Ishikawa (cell line): Measurements from ENCODE around the gene MEGF6.

Experiments used
- CEBPB ChIP-seq: IDR thresholded peaks from 2 replicates; pipeline ENCODE4 v1.6.1; 2012
- EGR1 ChIP-seq: IDR thresholded peaks from 2 replicates; pipeline ENCODE4 v1.6.1; 2012
- EP300 ChIP-seq: IDR thresholded peaks from 2 replicates; pipeline ENCODE4 v1.6.1; 2012; ENCODE audit warnings: borderline replicate concordance
- NFIC ChIP-seq: IDR thresholded peaks from 2 replicates; pipeline ENCODE4 v1.6.1; 2012
- RAD21 ChIP-seq: IDR thresholded peaks from 2 replicates; pipeline ENCODE4 v1.6.1; 2012; ENCODE audit warnings: low read depth
- TAF1 ChIP-seq: IDR thresholded peaks from 2 replicates; pipeline ENCODE4 v1.6.1; 2012; ENCODE audit warnings: low read depth, mild to moderate bottlenecking
- TCF12 ChIP-seq: IDR thresholded peaks from 2 replicates; pipeline ENCODE4 v1.6.1; 2012; ENCODE audit warnings: low read depth
- YY1 ChIP-seq: IDR thresholded peaks from 2 replicates; pipeline ENCODE4 v1.6.1; 2012; ENCODE audit warnings: low read depth
- TF ChIP-seq, protein P1 (sequence below): IDR thresholded peaks from 2 replicates; pipeline ENCODE4 v1.6.1; 2012
- TF ChIP-seq, protein P2 (sequence below): IDR thresholded peaks from 2 replicates; pipeline ENCODE4 v1.6.1; 2012; ENCODE audit warnings: low read depth, mild to moderate bottlenecking

DNA sequence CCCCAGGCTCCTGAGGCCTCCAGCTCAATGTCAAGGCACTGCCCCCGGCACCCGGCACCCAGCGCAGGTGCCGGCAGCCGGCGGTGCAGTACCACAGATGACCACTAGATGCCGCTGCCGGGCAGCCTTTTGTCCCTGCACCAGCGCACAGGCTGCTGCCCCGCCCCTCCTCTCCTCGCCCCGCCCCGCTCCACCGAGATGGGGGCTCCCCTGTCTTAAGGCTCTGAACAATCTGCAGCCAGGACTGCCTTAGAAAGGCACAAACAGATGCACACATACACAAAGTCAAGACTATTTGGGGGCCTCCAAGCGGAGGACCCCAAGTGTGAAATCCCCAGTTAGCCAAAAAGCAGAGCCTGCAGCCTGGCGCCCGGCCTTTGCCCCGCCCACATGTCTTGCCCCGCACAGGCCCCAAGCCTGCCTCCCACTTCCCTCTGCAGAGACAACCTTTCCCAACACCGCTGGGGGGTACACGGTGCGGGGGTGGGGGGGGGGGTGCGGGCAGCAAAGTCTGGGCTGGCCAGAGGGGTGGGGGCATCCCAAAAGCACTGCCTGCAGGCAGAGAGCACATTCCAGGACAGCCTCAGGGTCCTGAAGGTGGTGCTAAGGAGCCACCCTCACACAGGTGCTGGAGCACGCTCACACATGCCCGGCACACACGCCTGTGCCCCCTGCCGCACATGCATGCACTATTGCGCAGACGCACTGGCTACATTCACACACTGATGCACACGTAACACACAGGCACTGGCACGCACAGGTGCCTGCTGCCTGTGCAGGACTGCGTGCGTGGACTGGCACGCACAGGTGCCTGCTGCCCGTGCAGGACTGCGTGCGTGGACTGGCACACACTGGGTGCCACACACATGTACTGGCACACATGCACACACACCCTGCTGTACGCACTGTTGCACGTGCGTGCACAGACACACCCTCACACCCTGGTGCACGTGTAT is 119.7 kb downstream of the MEGF6 start:
- TF ChIP-seq NFIC: no peak
- no peak for TF ChIP-seq TCF12
- peak; percentile 83 for TF ChIP-seq RAD21
- no peak for TF ChIP-seq EP300
- TF ChIP-seq, protein P1, sequence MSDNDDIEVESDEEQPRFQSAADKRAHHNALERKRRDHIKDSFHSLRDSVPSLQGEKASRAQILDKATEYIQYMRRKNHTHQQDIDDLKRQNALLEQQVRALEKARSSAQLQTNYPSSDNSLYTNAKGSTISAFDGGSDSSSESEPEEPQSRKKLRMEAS: no peak
- TF ChIP-seq EGR1: no peak
- TF ChIP-seq CEBPB: no peak
- no peak for TF ChIP-seq TAF1
- TF ChIP-seq, protein P2, sequence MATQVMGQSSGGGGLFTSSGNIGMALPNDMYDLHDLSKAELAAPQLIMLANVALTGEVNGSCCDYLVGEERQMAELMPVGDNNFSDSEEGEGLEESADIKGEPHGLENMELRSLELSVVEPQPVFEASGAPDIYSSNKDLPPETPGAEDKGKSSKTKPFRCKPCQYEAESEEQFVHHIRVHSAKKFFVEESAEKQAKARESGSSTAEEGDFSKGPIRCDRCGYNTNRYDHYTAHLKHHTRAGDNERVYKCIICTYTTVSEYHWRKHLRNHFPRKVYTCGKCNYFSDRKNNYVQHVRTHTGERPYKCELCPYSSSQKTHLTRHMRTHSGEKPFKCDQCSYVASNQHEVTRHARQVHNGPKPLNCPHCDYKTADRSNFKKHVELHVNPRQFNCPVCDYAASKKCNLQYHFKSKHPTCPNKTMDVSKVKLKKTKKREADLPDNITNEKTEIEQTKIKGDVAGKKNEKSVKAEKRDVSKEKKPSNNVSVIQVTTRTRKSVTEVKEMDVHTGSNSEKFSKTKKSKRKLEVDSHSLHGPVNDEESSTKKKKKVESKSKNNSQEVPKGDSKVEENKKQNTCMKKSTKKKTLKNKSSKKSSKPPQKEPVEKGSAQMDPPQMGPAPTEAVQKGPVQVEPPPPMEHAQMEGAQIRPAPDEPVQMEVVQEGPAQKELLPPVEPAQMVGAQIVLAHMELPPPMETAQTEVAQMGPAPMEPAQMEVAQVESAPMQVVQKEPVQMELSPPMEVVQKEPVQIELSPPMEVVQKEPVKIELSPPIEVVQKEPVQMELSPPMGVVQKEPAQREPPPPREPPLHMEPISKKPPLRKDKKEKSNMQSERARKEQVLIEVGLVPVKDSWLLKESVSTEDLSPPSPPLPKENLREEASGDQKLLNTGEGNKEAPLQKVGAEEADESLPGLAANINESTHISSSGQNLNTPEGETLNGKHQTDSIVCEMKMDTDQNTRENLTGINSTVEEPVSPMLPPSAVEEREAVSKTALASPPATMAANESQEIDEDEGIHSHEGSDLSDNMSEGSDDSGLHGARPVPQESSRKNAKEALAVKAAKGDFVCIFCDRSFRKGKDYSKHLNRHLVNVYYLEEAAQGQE: no peak
- TF ChIP-seq YY1: no peak
